HG02623 (cell line): ENCODE results near the gene IGSF9.

Experiments
- ATAC-seq: cut with Tn5 transposase; IDR thresholded peaks from one replicate; pipeline ENCODE4 v1.9.1; 2021; ENCODE audit warnings: moderate library complexity; ENCODE audit not compliant: unreplicated experiment

The IGSF9 gene

GRCh38 chr1:159946242-159947187 lies 1.1 kb upstream of the IGSF9 start:
- no peak for ATAC-seq

GRCh38 chr1:159944623-159945455 lies 574 bp downstream of the IGSF9 start:
- ATAC-seq, result no peak

- ATAC-seq, result no peak
Measured at GRCh38 chr1:159943908-159944622, 1.3 kb downstream of the IGSF9 start.

- no peak for ATAC-seq
Measured at GRCh38 chr1:159943278-159943640, 2.2 kb downstream of the IGSF9 start.

GRCh38 chr1:159942632-159943277 lies 2.7 kb downstream of the IGSF9 start:
- no peak for ATAC-seq

- no peak for ATAC-seq
Measured at GRCh38 chr1:159941591-159942560, 3.5 kb downstream of the IGSF9 start.

- no peak for ATAC-seq
Measured at GRCh38 chr1:159941141-159941540, 4.3 kb downstream of the IGSF9 start.

- ATAC-seq, result no peak
Measured at GRCh38 chr1:159940006-159940620, 5.3 kb downstream of the IGSF9 start.

GRCh38 chr1:159939678-159940002 lies 5.8 kb downstream of the IGSF9 start:
- no peak for ATAC-seq

GRCh38 chr1:159938905-159939677 lies 6.3 kb downstream of the IGSF9 start:
- ATAC-seq, result no peak

- no peak for ATAC-seq
Measured at GRCh38 chr1:159938211-159938852, 7.1 kb downstream of the IGSF9 start.

- no peak for ATAC-seq
Measured at GRCh38 chr1:159937054-159937750, 8.2 kb downstream of the IGSF9 start.

- ATAC-seq, result no peak
Measured at GRCh38 chr1:159936273-159936904, 9.0 kb downstream of the IGSF9 start.

- no peak for ATAC-seq
Measured at GRCh38 chr1:159935719-159936272, 9.6 kb downstream of the IGSF9 start.

- ATAC-seq, result no peak
Measured at GRCh38 chr1:159935305-159935704, 10.1 kb downstream of the IGSF9 start.

- ATAC-seq, result no peak
Measured at GRCh38 chr1:159934136-159935039, 11.0 kb downstream of the IGSF9 start.
